Activated T-cell treated with anti-CD3 and anti-CD28 coated beads for 4 hours (primary cell): Measurements from ENCODE around the gene TSHZ2.
A peak's percentile ranks its signal among the peaks of the same experiment; 100 is the strongest.

Experiments used
- DNase-seq: peaks from one replicate; pipeline ENCODE4 v3.0.0-alpha.2; 2020

Gene TSHZ2, protein sequence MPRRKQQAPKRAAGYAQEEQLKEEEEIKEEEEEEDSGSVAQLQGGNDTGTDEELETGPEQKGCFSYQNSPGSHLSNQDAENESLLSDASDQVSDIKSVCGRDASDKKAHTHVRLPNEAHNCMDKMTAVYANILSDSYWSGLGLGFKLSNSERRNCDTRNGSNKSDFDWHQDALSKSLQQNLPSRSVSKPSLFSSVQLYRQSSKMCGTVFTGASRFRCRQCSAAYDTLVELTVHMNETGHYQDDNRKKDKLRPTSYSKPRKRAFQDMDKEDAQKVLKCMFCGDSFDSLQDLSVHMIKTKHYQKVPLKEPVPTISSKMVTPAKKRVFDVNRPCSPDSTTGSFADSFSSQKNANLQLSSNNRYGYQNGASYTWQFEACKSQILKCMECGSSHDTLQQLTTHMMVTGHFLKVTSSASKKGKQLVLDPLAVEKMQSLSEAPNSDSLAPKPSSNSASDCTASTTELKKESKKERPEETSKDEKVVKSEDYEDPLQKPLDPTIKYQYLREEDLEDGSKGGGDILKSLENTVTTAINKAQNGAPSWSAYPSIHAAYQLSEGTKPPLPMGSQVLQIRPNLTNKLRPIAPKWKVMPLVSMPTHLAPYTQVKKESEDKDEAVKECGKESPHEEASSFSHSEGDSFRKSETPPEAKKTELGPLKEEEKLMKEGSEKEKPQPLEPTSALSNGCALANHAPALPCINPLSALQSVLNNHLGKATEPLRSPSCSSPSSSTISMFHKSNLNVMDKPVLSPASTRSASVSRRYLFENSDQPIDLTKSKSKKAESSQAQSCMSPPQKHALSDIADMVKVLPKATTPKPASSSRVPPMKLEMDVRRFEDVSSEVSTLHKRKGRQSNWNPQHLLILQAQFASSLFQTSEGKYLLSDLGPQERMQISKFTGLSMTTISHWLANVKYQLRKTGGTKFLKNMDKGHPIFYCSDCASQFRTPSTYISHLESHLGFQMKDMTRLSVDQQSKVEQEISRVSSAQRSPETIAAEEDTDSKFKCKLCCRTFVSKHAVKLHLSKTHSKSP (N-terminal part only)

DNA sequence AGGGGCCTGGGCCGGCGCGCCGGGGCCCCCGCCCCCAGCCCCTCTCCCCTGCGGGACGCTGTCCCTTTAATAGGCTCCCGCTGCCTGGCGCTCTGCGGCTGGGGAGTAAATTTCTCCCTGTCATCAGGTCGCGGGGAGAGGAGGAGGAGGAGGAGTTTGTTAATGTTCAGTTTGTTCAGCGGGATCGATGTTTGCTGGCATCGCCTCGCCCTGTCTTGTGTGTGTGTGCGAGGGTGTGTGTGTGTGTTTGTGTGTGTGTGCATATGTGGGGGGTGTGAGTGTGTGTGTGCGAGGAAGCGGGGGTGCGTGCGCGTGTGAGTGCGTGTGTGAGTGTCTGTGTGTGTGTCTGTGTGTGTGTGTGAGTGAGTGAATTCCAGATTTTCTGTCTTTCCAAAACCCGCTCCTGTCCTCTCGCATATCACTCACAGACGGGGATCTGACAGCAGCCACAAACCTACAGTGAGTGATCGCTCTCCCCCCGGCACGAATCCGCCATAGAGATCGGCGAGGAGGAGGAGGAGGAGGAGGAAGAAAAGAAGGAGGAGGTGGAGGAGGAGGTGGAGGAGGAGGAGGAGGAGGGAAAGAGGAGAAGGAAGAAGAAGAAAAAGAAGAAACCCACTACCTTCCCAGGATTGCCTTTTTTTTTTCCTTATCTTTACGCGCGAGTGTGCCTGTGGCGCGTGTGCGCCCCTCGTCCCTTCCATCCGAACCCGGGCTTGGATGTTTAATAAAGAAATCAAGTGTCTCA, at the start of gene TSHZ2:
TSS of gene TSHZ2 (plus strand) at position 169 of the 748 bp plus-strand sequence. CDS start 936 bp downstream, outside the sequence.
- DNase-seq: peak; percentile 23

DNA sequence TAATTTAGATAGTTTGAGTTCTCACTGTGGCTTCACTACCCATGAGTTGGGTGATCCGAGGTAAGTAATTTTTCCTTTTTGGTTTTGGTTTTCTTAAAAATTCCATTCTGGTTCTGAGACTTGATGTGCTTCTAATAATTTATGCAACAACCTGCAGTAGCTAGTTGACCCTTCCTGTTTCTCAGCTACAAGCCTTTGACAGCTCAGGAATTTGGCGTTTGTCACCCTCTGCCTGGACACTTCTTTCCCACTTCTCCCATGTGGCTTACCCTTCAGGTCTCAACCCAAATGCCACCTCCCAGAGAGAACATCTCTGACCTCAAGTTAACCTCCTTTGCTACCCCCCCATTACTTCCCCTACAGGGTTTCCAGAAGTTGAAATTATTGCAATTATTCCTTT, 49.7 kb upstream of the TSHZ2 start:
- DNase-seq: no peak

DNA sequence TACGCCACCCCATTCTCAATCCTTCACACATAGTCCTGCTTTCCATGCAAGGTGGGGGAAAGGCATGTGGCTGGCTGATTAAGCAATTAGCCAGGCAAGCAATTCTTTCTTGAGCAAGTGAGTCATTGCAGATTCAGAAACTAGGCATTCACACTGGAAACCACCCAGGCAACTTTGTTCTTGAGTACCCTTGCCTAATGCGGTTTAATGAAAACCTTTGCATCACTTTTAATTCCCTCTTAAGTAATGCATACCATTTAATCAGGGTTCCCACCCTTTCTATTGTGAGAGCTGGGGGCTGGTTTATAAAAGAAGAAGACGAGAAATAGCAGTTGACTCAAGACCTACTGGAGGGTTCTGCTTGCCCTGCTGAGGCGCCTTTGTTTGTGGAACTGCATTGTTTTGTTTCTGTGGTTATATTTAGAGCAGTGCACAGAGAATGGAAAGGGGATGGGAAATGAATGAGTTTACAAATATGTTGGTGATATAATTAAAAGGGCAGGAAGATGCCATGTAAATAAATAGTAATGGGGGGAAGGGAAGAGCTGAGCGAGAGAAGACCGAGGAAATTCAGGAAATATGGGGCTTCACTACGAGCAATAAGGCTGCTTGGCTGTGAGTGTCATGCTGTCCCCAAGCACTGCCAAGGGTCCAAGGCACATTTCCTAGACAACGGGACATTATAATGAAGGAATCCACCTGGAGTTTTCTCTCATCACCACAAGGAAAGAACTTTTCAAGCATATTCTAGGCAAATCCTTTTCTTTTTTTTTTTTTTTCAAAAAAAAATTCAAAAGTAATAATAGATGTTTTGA, 48.8 kb upstream of the TSHZ2 start:
- DNase-seq: no peak

DNA sequence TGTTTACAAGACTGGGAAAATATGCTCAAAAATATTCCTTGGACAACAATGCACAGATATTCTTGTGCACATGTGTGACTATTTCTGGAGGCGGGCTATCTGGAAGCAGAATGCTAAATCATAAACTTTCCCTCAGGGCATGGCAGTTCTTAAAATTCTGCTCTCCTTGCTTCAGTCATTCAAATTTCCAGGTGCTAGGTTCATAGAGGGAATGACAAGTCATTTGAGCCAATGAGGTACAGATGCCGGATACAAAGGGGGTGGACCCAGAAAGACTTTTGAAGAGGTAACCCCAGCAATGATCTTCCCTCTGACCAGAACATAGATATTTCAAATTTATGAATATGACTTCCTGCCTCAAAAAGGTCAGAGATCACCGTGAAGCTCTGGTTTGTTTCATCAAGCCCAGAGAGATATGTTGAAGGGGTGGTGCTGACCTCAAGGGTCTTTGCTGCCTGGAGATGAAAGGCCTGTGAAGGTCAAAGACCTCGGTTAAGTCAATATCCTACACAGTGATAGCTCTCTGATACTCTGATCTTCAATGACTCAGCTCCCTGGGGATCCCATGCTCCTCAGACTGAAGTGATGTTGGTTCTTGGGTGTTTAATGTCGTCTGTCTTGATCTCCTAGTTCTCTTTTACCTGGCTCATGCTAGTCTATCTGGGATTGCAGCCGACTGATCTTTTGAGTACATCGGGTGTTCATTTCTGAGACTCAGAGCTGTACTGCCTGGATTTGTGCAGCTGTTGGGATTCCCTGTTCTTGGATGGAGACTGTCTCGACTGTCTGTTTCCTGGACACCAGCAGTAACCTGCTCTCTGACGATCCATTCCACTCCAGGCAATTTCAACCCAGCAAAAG, 47.5 kb upstream of the TSHZ2 start:
- no peak for DNase-seq

DNA sequence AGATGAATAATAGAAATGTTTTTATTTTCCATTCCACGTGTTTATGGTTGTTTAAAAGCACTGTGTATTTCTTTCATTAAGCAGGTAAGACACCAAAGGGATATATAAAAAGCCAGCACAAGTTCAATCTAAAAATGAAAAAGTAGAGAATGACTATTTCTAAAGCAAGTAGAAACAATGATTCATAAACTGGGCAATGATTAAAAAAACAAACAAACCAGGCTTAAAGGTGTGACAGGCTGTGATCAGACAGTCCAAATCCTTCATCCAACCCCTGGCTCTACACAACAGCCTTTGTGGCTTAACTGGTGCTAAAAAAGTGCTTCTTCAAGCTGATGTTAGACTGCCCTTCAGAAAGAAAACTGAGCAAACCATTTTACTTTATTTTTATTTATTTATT, 45.7 kb upstream of the TSHZ2 start:
- DNase-seq: no peak

DNA sequence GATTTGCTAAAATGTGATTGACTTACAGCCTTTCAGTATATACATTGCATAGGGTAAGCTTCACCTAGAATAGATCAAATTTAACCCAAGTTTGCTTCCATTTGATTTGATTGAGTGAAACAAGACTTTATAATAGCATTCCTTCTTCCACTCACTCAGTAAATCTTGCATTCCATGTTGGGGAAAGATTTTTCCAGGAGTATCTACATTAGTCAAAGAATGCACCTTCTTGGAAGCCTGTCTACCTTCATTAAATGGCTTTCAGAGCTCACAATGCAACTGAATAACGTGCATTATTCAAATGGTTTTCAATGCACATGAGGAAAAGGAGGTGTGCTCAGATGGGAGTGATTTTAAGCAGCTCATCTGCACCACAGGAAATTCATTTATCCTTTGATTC, 38.3 kb upstream of the TSHZ2 start:
- no peak for DNase-seq

DNA sequence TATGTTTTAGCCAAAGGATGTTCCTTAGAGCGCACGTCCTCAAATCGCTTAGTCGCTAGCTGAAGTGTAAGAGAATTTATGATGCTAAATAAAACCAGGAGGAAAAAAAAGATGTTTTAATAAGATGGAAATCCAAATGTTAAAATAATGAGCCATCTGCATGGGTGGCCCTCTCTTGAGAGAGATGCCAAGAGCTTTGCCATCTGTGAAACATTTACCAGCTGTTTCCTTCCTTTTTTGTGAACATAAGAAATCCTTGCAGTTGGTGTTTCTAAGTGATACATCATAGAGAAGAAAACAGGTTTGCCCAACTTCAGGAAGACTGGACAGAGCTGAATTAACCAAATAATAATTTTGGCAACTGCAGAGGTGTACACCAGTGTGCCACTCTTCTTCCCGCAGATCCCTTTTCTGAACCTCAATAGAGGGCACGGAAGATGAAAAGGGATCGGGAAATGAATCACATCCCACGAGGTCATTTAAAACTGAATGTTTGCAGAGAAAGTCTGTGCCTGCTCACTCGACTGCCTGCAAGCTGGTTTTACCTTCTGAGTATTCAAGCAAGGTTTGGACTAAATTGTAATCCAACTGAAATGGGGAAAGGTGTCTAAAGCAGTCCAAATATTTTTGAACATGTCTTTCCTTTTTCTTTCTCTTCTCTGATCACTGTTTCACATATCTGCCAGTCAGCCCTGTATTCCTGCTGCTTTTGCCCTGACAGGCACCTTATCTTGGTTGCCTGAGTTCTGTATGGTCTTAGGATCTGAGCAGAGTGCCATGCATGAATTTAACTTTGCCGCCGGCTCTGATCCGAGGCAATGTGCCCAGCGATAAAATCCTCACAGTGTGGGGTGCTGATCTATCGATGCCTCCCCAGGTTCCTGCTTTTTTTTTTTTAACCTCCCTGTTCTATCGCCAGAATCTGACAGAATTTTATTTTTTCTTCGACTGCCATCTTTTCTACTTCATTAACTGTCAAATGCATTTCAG, 35.5 kb upstream of the TSHZ2 start:
- no peak for DNase-seq

DNA sequence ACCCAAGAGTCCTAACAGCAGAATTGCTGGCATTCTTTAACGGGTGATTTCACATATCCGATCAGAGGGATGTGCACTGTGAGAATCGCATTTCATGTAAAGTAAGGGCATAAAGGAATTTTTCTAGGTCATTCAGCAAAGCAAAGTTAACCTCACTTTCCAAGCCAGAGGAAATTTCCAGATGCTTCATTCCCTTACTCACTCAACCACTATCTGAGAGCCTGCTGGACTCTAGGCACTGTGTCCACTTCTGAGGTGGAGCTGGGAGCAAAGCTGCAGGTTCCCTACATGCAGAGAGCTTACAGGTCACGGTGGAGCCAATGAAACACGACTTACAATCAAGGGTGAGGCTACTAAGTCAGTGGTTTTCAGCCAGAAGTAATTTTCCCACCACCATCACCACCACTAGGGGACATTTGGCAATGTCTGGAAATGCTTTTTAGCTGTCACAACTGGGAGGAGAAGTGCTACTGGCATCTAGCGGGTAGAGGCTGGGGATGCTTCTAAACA, 34.5 kb upstream of the TSHZ2 start:
- DNase-seq: no peak

DNA sequence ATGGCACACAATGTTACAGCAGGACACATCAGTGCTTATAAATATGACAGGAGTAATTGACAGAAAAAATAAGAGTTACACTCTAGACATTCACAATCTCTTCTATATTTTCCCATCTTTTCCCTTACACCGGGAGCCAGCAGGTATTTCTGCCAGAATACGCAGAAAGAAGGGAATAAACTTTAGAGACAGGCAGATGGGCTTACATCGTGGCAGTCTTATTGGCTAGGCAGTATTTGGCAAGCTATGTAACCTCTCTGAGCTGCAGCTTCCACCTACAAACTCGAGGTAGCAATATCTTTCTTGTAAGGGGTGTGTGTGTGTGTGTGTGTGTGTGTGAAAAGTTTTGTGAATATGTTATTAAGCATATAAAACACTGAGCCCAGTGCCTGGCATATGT, 33.0 kb upstream of the TSHZ2 start:
- no peak for DNase-seq

DNA sequence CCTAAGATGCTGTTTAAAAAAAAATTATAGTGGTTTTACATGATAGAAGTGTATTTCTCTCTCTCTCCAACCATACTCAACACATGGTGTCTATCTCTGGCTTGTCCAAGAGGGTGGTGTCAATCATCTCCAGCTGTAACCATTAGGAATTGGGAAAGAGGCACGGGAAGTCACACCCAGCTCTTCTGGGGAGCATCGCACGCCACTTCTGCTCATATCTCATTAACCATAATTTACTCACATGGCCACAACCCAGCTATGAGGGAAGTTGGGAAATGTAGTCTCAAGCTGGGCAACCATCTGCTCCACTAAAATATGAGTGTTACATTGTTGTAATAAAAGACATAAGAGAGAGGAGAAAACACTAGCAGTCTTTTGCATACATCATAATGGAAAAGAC, 30.4 kb upstream of the TSHZ2 start:
- no peak for DNase-seq

DNA sequence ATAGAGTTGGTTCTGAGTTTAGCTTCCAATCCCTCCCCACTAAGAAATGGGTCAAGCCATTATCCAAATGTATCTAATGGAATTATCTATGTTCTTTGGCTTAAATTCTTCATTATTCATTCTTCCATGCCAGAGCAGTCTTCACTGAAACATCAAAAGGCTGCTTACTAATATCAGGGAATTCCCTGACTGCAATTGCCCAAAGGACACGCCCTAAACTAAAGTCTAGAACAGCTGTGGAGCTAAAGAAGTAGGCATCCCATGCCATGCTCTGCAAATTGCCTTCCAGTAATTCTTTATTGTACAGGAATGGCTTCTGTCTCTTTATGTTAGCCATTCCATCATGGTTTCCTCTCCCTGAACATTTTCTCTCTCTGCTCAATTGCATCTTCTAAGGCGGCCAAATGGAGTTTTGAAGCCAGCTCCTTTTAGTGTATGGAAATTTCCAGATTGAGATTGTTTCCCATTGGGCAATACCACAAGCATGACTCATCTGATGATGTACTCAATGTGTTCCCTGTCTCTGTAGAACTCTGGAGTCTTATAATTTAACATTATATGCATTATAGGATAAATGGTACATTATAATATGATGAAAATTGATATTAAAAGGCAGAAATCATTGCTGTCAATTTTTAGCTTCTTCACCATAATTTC, 28.8 kb upstream of the TSHZ2 start:
- no peak for DNase-seq

DNA sequence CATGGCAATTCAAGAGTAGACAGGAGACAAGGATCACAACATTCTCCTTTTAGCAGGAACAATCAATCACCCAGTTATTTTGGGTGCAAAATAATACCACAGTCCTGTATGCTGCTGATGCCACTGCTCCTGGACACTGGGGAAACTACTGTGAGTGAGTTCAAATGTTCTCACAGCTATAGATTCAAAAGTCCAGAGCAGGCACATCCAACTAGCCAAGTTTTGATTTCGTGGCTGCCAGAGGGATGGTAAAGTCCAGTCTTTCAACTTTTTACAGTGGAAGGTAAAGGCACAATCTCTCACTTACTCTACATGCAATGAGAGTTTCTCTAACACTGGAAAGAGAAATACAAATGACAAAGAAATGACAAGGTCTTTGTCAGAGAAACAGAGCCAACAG, 26.9 kb upstream of the TSHZ2 start:
- DNase-seq: no peak

DNA sequence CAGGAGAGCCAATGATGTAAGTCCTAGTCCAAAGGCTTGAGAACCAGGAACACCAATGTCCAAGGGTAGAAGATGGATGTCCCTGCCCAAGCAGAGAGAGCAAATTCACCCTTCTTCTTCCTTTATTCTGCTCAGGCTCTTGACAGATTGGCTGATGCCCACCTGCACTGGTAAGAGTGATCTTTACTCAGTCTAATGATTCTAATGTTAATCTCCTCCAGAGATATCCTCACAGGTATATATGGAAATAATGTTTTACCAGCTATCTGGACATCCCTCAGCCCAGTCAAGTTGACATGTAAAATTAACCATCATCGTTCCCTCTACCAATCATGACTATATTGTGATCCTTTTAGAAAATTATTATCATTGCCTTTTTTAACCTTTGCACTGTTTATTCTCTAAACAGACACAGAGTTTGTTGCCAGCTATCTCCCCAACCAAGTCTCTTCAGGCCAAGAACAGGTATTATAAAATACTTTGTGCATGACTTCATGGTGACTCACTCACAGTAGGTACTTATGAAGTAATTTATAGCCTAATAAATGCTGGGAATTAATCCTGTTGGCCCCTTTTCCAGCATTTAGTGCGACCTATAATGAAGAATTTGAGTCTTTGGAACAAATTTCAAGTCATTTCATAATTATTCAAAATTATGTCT, 26.2 kb upstream of the TSHZ2 start:
- DNase-seq: no peak

DNA sequence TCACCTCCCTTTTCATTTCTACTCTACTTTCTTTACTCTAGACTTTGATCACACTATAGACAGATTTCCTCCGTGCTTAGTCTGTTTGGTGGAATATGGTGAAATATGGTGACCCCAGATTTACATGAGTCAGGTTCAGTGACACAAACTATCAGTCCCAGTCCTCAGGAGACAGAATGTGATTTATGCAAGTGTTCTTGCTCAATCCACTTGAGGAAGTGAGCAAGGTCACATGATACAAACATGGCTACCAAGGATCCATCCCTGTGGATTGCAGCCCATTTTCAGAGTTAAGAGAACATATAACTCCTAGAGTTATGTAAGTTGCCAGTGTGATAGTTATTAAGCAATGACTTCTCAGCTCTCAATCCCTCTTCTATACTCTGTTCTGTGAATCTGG, 23.7 kb upstream of the TSHZ2 start:
- no peak for DNase-seq

DNA sequence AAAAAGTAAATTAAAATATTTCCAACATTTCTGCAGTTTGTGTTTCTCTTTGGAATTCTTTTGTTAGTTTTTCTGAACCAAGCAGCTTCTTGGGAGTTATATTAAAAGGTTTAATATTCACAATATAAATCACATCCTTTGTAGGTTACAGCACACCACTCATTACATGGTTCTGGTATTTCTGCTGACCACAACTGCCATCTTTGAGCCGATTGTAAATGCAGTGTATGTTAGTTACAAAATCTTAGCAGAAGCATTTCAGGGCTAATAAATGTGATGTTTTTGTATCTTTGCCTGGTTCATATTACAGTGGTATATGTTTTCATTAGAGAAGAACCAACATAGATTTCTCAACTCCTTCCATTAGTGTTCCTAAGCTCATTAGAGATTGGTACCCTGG, 19.1 kb upstream of the TSHZ2 start:
- DNase-seq: no peak

DNA sequence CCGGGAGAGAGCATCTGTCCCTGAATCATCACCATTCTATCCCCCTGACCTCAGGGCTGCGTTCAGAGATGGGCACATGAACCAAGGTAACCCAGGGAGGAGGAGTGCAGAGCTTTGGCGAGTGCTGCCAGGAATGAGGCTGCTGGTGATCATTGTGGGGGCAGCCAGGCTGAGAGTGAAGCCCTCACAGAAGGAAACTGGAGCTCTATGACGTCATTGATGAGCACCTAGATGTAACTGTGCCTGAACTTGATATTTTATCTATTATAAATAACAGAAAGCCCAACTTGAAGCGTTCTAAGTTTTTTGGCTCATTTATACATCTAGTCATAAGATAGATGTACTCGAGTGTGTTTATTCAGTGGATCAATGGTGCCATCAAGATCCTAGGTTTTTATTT, 17.3 kb upstream of the TSHZ2 start:
- DNase-seq: no peak

DNA sequence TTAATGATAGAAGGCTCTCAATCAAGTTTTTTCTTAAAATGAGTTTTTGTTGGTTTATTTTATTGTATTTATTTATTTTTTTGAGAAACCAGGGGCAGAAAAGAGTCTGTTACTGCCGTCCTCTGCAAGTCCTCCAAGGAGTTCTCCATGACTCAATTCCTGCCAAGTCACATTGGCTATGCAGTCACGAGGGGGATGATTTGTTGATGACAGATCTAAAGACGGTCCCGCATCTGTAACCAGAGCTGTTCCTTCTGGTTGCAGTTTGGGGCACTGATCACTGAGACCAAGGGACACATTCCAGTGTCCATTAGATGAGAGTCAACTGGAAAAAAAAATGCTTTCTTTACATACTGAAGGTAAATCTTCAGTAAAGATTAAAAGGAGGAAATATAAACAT, 13.9 kb upstream of the TSHZ2 start:
- DNase-seq: no peak

DNA sequence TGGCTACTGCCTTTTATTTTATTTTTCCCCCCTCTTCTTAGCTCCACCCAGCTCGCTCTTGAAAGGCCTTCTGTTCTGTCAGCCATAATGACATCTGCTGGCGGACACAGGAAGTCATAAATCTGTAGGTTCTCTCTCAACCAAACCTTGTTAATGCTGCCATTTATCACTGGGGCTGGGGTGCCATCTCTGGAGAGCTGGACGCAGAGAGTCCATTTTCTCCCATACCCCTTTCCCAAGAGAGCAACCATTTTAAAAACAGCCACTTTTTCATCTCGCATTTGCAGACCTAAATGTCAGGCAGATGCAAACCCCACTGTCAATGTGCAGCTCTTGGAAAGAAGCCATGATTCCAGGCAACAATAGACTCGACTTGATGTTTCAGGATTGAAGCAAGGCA, 13.0 kb upstream of the TSHZ2 start:
- DNase-seq: no peak

DNA sequence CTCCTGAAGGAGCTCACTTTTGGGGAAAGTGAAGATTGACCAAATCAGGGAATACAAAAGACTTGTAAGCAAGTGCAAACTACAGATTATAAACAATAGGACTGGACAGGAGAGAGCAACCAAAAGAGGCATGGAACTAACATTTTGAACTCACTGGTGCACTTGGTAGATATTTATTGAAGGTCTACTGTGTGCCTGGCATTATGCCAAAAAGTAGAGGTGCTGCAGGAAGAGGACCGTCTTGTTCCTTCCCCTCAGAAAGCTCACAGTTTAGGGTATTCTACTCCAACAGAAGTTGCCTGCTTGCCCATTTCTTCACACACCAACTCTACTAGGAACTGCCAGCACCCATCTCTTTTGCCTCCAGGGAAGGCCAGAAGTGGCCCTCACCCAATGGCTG, 10.0 kb upstream of the TSHZ2 start:
- no peak for DNase-seq
